ENCODE measurements around the gene POLA2.

DNA sequence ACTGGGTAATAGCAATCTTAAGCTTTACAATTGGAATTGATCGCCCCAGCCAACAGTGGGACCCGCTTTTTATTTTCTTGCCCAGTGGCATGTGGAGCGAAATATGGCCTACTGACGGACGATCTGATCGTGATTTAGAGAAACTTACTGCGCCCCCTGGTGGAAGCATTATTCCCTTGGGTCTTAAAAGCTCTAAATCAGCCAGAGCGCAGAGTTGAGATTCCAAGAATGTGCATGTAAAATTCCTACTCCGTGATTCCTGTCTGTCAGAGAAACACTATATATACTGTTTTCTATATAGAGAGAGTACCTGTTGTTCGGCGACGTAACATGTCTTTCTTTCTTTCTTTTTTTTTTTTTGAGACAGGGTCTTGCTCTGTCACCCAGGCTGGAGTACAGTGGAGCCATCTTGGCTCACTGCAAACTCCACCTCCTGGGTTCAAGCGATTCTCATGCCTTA lies 68.2 kb downstream of the POLA2 start:
- TF ChIP-seq, protein P1, sequence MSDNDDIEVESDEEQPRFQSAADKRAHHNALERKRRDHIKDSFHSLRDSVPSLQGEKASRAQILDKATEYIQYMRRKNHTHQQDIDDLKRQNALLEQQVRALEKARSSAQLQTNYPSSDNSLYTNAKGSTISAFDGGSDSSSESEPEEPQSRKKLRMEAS (IDR thresholded peaks at IDR 0.05) = no peak
- no peak for TF ChIP-seq EGR1 (IDR thresholded peaks at IDR 0.05; ENCODE audit: low read depth in 2 of 2)
- TF ChIP-seq, protein P2, sequence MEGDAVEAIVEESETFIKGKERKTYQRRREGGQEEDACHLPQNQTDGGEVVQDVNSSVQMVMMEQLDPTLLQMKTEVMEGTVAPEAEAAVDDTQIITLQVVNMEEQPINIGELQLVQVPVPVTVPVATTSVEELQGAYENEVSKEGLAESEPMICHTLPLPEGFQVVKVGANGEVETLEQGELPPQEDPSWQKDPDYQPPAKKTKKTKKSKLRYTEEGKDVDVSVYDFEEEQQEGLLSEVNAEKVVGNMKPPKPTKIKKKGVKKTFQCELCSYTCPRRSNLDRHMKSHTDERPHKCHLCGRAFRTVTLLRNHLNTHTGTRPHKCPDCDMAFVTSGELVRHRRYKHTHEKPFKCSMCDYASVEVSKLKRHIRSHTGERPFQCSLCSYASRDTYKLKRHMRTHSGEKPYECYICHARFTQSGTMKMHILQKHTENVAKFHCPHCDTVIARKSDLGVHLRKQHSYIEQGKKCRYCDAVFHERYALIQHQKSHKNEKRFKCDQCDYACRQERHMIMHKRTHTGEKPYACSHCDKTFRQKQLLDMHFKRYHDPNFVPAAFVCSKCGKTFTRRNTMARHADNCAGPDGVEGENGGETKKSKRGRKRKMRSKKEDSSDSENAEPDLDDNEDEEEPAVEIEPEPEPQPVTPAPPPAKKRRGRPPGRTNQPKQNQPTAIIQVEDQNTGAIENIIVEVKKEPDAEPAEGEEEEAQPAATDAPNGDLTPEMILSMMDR (IDR thresholded peaks at IDR 0.05; ENCODE audit: low read depth, low read length, missing input control) = peak; percentile 77
- TF ChIP-seq JUND (IDR thresholded peaks at IDR 0.05) = no peak
- no peak for TF ChIP-seq TAF1 (conservative IDR thresholded peaks at IDR 0.05)
- TF ChIP-seq RAD21 (IDR thresholded peaks at IDR 0.05) = peak; percentile 81 to 86
- TF ChIP-seq GABPA (IDR thresholded peaks at IDR 0.05 in 1 of 2, conservative IDR thresholded peaks at IDR 0.05 in 1 of 2) = no peak
- TF ChIP-seq, protein P3, sequence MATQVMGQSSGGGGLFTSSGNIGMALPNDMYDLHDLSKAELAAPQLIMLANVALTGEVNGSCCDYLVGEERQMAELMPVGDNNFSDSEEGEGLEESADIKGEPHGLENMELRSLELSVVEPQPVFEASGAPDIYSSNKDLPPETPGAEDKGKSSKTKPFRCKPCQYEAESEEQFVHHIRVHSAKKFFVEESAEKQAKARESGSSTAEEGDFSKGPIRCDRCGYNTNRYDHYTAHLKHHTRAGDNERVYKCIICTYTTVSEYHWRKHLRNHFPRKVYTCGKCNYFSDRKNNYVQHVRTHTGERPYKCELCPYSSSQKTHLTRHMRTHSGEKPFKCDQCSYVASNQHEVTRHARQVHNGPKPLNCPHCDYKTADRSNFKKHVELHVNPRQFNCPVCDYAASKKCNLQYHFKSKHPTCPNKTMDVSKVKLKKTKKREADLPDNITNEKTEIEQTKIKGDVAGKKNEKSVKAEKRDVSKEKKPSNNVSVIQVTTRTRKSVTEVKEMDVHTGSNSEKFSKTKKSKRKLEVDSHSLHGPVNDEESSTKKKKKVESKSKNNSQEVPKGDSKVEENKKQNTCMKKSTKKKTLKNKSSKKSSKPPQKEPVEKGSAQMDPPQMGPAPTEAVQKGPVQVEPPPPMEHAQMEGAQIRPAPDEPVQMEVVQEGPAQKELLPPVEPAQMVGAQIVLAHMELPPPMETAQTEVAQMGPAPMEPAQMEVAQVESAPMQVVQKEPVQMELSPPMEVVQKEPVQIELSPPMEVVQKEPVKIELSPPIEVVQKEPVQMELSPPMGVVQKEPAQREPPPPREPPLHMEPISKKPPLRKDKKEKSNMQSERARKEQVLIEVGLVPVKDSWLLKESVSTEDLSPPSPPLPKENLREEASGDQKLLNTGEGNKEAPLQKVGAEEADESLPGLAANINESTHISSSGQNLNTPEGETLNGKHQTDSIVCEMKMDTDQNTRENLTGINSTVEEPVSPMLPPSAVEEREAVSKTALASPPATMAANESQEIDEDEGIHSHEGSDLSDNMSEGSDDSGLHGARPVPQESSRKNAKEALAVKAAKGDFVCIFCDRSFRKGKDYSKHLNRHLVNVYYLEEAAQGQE (IDR thresholded peaks at IDR 0.05) = no peak
